H1 (cell line): Measurements from ENCODE around the gene MIPEP. TPM values are rescaled to one million over a fixed set of nuclear protein-coding genes. Genes with fewer than 3 reads are reported as not detected.
"Not testable (repeated sequence)": the region's sequence is repeated elsewhere in the genome, so short reads cannot be mapped to it uniquely, and the experiment has no call there.

ENCODE experiments used
- CTCF ChIA-PET: fragments of 300-600 bp; sonication (Branson Sonifier 250); formaldehyde crosslinking; loops from one replicate; lab custom pipeline; 2021; ENCODE audit not compliant: partially characterized antibody; lab: Charles Lee
- POLR2A ChIA-PET: fragments of 300-600 bp; sonication (Branson Sonifier 250); formaldehyde crosslinking; loops from one replicate; lab custom pipeline; 2021; ENCODE audit warnings: inconsistent platforms; ENCODE audit not compliant: partially characterized antibody; lab: Charles Lee
- DNase-seq, 2 experiments: peaks; one replicate each; pipeline versions ENCODE4 v3.0.0 to v3.0.0-alpha.2; 2010 to 2022; ENCODE audit warnings: low spot score in 2 of 2, low read depth in 1 of 2, mixed read lengths in 1 of 2
- FAIRE-seq: peaks from 2 replicates; lab custom pipeline; 2011; peaks lifted over from hg19 to GRCh38; lab: Jason Lieb, UNC
- H2AFZ ChIP-seq: 2 replicates; pipeline ENCODE4 v1.8.1; 2012; ENCODE audit warnings: low read length, inconsistent platforms
- H2AK5ac ChIP-seq: 2 replicates; pipeline ENCODE4 v1.6.1; 2013; ENCODE audit warnings: low read depth, low read length
- H2BK120ac ChIP-seq: replicated peaks from 2 replicates; pipeline ENCODE3; 2013; ENCODE audit warnings: low read depth, low read length, inconsistent platforms
- H2BK12ac ChIP-seq: 2 replicates; pipeline ENCODE4 v1.6.1; 2013; ENCODE audit warnings: low read depth, low read length
- H2BK15ac ChIP-seq: 2 replicates; pipeline ENCODE4 v1.6.1; 2013; ENCODE audit warnings: low read length
- H2BK20ac ChIP-seq: 2 replicates; pipeline ENCODE4 v1.6.1; 2013; ENCODE audit warnings: low read length
- H2BK5ac ChIP-seq: 2 replicates; pipeline ENCODE4 v1.6.1; 2013; ENCODE audit warnings: low read depth, low read length
- H3K14ac ChIP-seq: 2 replicates; pipeline ENCODE4 v1.6.1; 2013; ENCODE audit warnings: inconsistent platforms; ENCODE audit not compliant: insufficient read length
- H3K18ac ChIP-seq: 2 replicates; pipeline ENCODE4 v1.6.1; 2013; ENCODE audit warnings: low read length; ENCODE audit errors: extremely low read depth
- H3K23ac ChIP-seq: 2 replicates; pipeline ENCODE4 v1.6.1; 2013; ENCODE audit warnings: inconsistent platforms; ENCODE audit not compliant: insufficient read length
- H3K23me2 ChIP-seq: 2 replicates; pipeline ENCODE4 v1.6.1; 2013; ENCODE audit warnings: low read depth, low read length
- H3K27ac ChIP-seq: 2 replicates; pipeline ENCODE4 v1.6.1; 2011; ENCODE audit warnings: low read depth, low read length, inconsistent platforms
- H3K27me3 ChIP-seq, 4 experiments: replicated peaks in 1 of 4; 1 replicate in 1 of 4; 2 replicates in 3 of 4; pipeline versions ENCODE4 v1.6.1 to v1.8.1; 2011 to 2013; ENCODE audit warnings: low read length in 3 of 4, mild to moderate bottlenecking in 3 of 4, inconsistent platforms in 2 of 4, mixed read lengths in 2 of 4, moderate library complexity in 1 of 4; ENCODE audit not compliant: control insufficient read depth in 3 of 4, insufficient read depth in 3 of 4; ENCODE audit errors: extremely low read depth in 1 of 4
- H3K36me3 ChIP-seq, 4 experiments: 2 replicates each; pipeline versions ENCODE4 v1.6.1 to v1.8.1; 2011 to 2013; ENCODE audit warnings: mild to moderate bottlenecking in 4 of 4, low read length in 3 of 4, moderate library complexity in 2 of 4, control low read depth in 1 of 4, inconsistent platforms in 1 of 4; ENCODE audit not compliant: insufficient read depth in 4 of 4, control insufficient read depth in 2 of 4
- H3K4ac ChIP-seq: replicated peaks from 2 replicates; pipeline ENCODE3; 2013; ENCODE audit warnings: low read length, low read depth, mixed read lengths, inconsistent platforms; ENCODE audit not compliant: insufficient read length
- H3K4me1 ChIP-seq, 4 experiments: replicated peaks in 1 of 4; 1 replicate in 1 of 4; 2 replicates in 3 of 4; pipeline versions ENCODE4 v1.6.1 to v1.8.1; 2011 to 2013; ENCODE audit warnings: low read length in 3 of 4, inconsistent platforms in 2 of 4, mixed read lengths in 1 of 4; ENCODE audit not compliant: insufficient read depth in 4 of 4, control insufficient read depth in 3 of 4
- H3K4me2 ChIP-seq, 2 experiments: 2 replicates each; pipeline versions ENCODE4 v1.6.1 to v1.8.1; 2011 to 2013; ENCODE audit warnings: low read depth in 2 of 2, low read length in 2 of 2, control low read depth in 1 of 2, inconsistent platforms in 1 of 2, mild to moderate bottlenecking in 1 of 2; ENCODE audit not compliant: insufficient read depth in 1 of 2
- H3K4me3 ChIP-seq, 4 experiments: fragments of 200-600, 300-600 bp in 1 of 4; sonication (generic), shearing (Covaris generic), sonication (Bioruptor Twin) in 1 of 4; 2 replicates each; pipeline versions ENCODE4 v1.5.1 to v1.8.1; 2011 to 2016; ENCODE audit warnings: low read length in 4 of 4, low read depth in 3 of 4, control low read depth in 2 of 4, inconsistent platforms in 2 of 4, mild to moderate bottlenecking in 2 of 4, mixed read lengths in 1 of 4, moderate library complexity in 1 of 4; ENCODE audit not compliant: insufficient read depth in 2 of 4; ENCODE audit errors: extremely low read depth in 1 of 4
- H3K56ac ChIP-seq: replicated peaks from 2 replicates; pipeline ENCODE3; 2013; ENCODE audit warnings: low read depth, mild to moderate bottlenecking, mixed read lengths, low read length, inconsistent platforms; ENCODE audit not compliant: insufficient read length
- H3K79me1 ChIP-seq: 2 replicates; pipeline ENCODE4 v1.6.1; 2013; ENCODE audit warnings: low read depth, low read length, control low read depth
- H3K79me2 ChIP-seq, 2 experiments: 2 replicates each; pipeline versions ENCODE4 v1.6.1 to v1.8.1; 2012 to 2013; ENCODE audit warnings: low read length in 2 of 2, mild to moderate bottlenecking in 2 of 2, inconsistent platforms in 1 of 2; ENCODE audit not compliant: insufficient read depth in 2 of 2, control insufficient read depth in 1 of 2
- H3K9ac ChIP-seq, 4 experiments: replicated peaks in 1 of 4; 1 replicate in 1 of 4; 2 replicates in 3 of 4; pipeline versions ENCODE4 v1.6.1 to v1.8.1; 2011 to 2013; ENCODE audit warnings: low read depth in 3 of 4, low read length in 3 of 4, control low read depth in 2 of 4, mild to moderate bottlenecking in 2 of 4, moderate library complexity in 2 of 4, inconsistent platforms in 1 of 4; ENCODE audit errors: extremely low read depth in 1 of 4
- H3K9me3 ChIP-seq, 2 experiments: 2 replicates each; pipeline versions ENCODE4 v1.6.1 to v1.8.1; 2012 to 2013; ENCODE audit warnings: mild to moderate bottlenecking in 2 of 2, moderate library complexity in 2 of 2, control low read depth in 1 of 2, inconsistent platforms in 1 of 2, low read depth in 1 of 2, low read length in 1 of 2, mixed read lengths in 1 of 2; ENCODE audit not compliant: insufficient read depth in 2 of 2
- H4K20me1 ChIP-seq, 2 experiments: replicated peaks in 1 of 2; 2 replicates each; pipeline versions ENCODE3 to v1.8.1; 2011 to 2013; ENCODE audit warnings: inconsistent platforms in 2 of 2, low read length in 2 of 2, mild to moderate bottlenecking in 1 of 2; ENCODE audit not compliant: insufficient read depth in 2 of 2, control insufficient read depth in 1 of 2
- H4K5ac ChIP-seq: 2 replicates; pipeline ENCODE4 v1.6.1; 2013; ENCODE audit warnings: low read length, low read depth, mixed read lengths, inconsistent platforms; ENCODE audit not compliant: insufficient read length
- H4K8ac ChIP-seq: 2 replicates; pipeline ENCODE4 v1.8.0; 2013; ENCODE audit warnings: mild to moderate bottlenecking, moderate library complexity, low read length, inconsistent platforms; ENCODE audit not compliant: insufficient read depth; ENCODE audit errors: extremely low read depth
- H4K91ac ChIP-seq: replicated peaks from 2 replicates; pipeline ENCODE3; 2013; ENCODE audit warnings: low read length, mixed read lengths, inconsistent platforms; ENCODE audit not compliant: insufficient read length
- TAF7 ChIP-seq: optimal IDR thresholded peaks from 2 replicates; pipeline ENCODE3; 2011; ENCODE audit warnings: low read depth, mild to moderate bottlenecking, inconsistent platforms, low read length, moderate library complexity, borderline replicate concordance
- WGBS, 2 experiments: shearing (Covaris generic) in 1 of 2; methylation state at CpG; one replicate each; pipeline versions ENCODE4 v1.1.6 to v1.1.7; 2013 to 2015; ENCODE audit warnings: low lambda C conversion rate in 2 of 2, mixed read lengths in 2 of 2, inconsistent platforms in 1 of 2, low coverage in 1 of 2, missing lambda C conversion rate in 1 of 2; ENCODE audit not compliant: insufficient replicate concordance in 2 of 2, insufficient coverage in 1 of 2, insufficient read length in 1 of 2; ENCODE audit errors: extremely low coverage in 1 of 2, missing lambda C conversion rate in 1 of 2; 5-methylcytosine and 5-hydroxymethylcytosine counted together
- polyA plus RNA-seq, 7 experiments: library from polyadenylated mRNA; depleted of rRNA in 3 of 7; stranded (reverse) in 5 of 7; unstranded in 2 of 7; fragments of >200 nt in 5 of 7; fragments of 200-250 nt in 2 of 7; gene quantifications; 1 replicate in 5 of 7; 2 replicates in 1 of 7; 4 replicates in 1 of 7; pipeline versions ENCODE4 v1.2.1 to v1.2.3, GENCODE V29; 2011 to 2013; ENCODE audit warnings: missing spikeins in 2 of 7, mixed read lengths in 2 of 7
- total RNA-seq: library from RNA; stranded (reverse); fragmentation: NEBNext Ultra II Directional; extraction: Animal tissue kit (Norgen Biotek cat#: 25700); gene quantifications from 2 replicates; pipeline ENCODE4 v1.2.1, GENCODE V29; 2021

The MIPEP gene
- total and polyA plus RNA-seq, 2 of the 8 experiments (the other 6 are each of a cell fraction or from before 2014, with no cell fraction given), result 24.0 to 24.2 TPM

DNA sequence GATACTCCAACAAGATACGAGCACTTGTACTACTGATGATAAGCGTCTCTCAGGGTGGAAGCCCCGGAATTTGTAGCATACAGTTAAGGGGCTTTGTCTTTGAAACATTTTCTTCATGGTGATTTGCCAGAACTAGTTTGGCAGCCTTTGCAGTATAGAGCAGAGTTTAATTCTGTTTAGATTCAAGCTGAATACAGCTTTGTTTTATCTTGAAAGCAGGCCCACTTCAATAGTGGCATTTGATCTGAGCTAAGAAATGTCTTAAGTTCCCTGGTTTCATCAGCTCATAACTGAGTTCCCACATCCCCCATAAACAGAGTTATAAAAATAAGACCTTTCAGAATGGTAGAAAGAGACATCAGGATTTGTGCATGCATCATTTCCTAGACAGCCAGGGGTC, 125.9 kb downstream of the MIPEP start:
- no peaks in the 10 kb centered on the region for H3K9me3 ChIP-seq
- H3K36me3 ChIP-seq, result no peaks in the 10 kb centered on the region
- ChIA-PET CTCF (interaction anchor here (1.3 kb wide), 1 partner anchor 20 kb away, joined by 3 read pairs; no protein-coding TSS in a partner anchor), POLR2A (no interaction called here)
- H3K4me1 ChIP-seq, result no peaks in the 10 kb centered on the region; a peak in 2 of 7 replicates
- H2BK20ac ChIP-seq, result no peak overlapping the region
- H3K56ac ChIP-seq, result no peak overlapping the region
- FAIRE-seq (no peak), DNase-seq (no peak)
- no peak overlapping the region for H4K8ac ChIP-seq
- H2BK120ac ChIP-seq, result no peak overlapping the region
- no peaks in the 10 kb centered on the region for H3K79me2 ChIP-seq
- H4K5ac ChIP-seq, result no peak overlapping the region
- no peaks in the 10 kb centered on the region for H3K79me1 ChIP-seq
- no peak for TF ChIP-seq TAF7
- H3K27ac ChIP-seq, result no peak overlapping the region
- H4K20me1 ChIP-seq, result no peaks in the 10 kb centered on the region
- H3K9ac ChIP-seq, result no peak overlapping the region
- no peak overlapping the region for H2AFZ ChIP-seq
- H3K4ac ChIP-seq, result no peak overlapping the region
- WGBS, 2 experiments, result 98% methylated on average over 3 of the region's 3 CpGs; no CpG with 5 or more reads in 1 of the 2 experiments
- H2BK15ac ChIP-seq, result no peak overlapping the region
- H3K18ac ChIP-seq, result no peak overlapping the region
- no peak overlapping the region for H4K91ac ChIP-seq
- no peak overlapping the region for H2BK12ac ChIP-seq
- no peaks in the 10 kb centered on the region for H3K23me2 ChIP-seq
- no peak overlapping the region for H3K23ac ChIP-seq
- H3K14ac ChIP-seq, result no peak overlapping the region
- H2BK5ac ChIP-seq, result no peak overlapping the region
- no peak overlapping the region for H3K4me3 ChIP-seq
- H2AK5ac ChIP-seq, result no peak overlapping the region
- no peak overlapping the region for H3K4me2 ChIP-seq
- H3K27me3 ChIP-seq, result no peaks in the 10 kb centered on the region

DNA sequence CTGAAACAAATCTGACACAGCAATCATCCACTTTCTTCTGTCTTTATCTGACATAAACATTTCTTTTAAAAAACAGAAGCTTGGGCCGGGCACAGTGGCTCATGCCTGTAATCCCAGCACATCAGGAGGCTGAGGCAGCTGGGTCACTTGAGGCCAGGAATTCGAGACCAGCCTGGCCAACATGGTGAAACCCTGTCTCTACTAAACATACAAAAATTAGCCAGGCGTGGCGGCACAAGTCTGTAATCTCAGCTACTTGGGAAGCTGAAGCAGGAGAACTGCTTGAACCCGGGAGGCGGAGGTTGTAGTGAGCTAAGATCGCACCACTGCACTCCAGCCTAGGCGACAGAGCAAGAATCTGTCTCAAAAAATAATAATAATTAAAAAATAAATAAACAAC, 127.4 kb downstream of the MIPEP start:
- H3K4me2 ChIP-seq, H4K5ac ChIP-seq, H3K23ac ChIP-seq, H2AFZ ChIP-seq, H4K91ac ChIP-seq, H3K23me2 ChIP-seq, H3K4ac ChIP-seq, H2BK20ac ChIP-seq, H3K4me3 ChIP-seq, H2BK15ac ChIP-seq, H3K14ac ChIP-seq, H4K20me1 ChIP-seq, H2BK5ac ChIP-seq, H2BK120ac ChIP-seq, POLR2A ChIA-PET, H3K36me3 ChIP-seq, DNase-seq, H3K27me3 ChIP-seq, FAIRE-seq, H3K79me1 ChIP-seq, H3K18ac ChIP-seq, H3K9ac ChIP-seq, H3K27ac ChIP-seq, H2AK5ac ChIP-seq, H3K4me1 ChIP-seq, H4K8ac ChIP-seq, H2BK12ac ChIP-seq, H3K79me2 ChIP-seq, H3K56ac ChIP-seq, H3K9me3 ChIP-seq: not testable (repeated sequence)
- CTCF ChIA-PET, result interaction anchor here (1.0 to 2.7 kb wide), 3 partner anchors 9 to 35 kb away, joined by 3 to 10 read pairs (median 4); no protein-coding TSS in a partner anchor
- WGBS, 2 experiments, result 72% methylated on average over 8 of the region's 8 CpGs; no CpG with 5 or more reads in 1 of the 2 experiments
